Heart left ventricle (tissue), 16 donors: ENCODE data around the gene FTO. TPM values are rescaled to one million over a fixed set of nuclear protein-coding genes. Genes with fewer than 3 reads are reported as not detected.

Source experiments
- ATAC-seq, 4 donors: fragments of 200-7000 bp; cut with Tn5 transposase; one replicate each; pipeline ENCODE4 v1.9.1; 2020 to 2022; ENCODE audit warnings: moderate library complexity in 4 of 4, mild to moderate bottlenecking in 3 of 4, moderate number of reproducible peaks in 1 of 4
- DNase-seq, 5 donors: peaks; one replicate each; pipeline ENCODE4 v3.0.0-alpha.2; 2020
- H3K27ac ChIP-seq, 12 donors: fragments of 200-600 bp; sonication (generic) in 4 of 12; one replicate each; pipeline versions ENCODE4 v1.5.0 to v1.8.0; 2016 to 2022; ENCODE audit warnings: mild to moderate bottlenecking in 2 of 12
- H3K27me3 ChIP-seq, 9 donors: fragments of 200-600 bp; sonication (generic) in 2 of 9; one replicate each; pipeline versions ENCODE4 v1.5.1 to v1.8.0; 2016 to 2022; ENCODE audit warnings: mild to moderate bottlenecking in 3 of 9
- H3K36me3 ChIP-seq, 9 donors: fragments of 200-600 bp; sonication (generic) in 2 of 9; one replicate each; pipeline versions ENCODE4 v1.5.0 to v1.8.0; 2018 to 2022; ENCODE audit warnings: mild to moderate bottlenecking in 2 of 9
- H3K4me1 ChIP-seq, 12 donors: fragments of 200-600 bp; sonication (generic) in 4 of 12; one replicate each; pipeline versions ENCODE4 v1.5.0 to v1.8.0; 2016 to 2022; ENCODE audit warnings: mild to moderate bottlenecking in 3 of 12
- H3K4me3 ChIP-seq, 12 donors: fragments of 200-600 bp; sonication (generic) in 4 of 12; one replicate each; pipeline versions ENCODE4 v1.5.0 to v1.8.0; 2017 to 2022; ENCODE audit warnings: mild to moderate bottlenecking in 9 of 12, moderate library complexity in 4 of 12
- H3K9me3 ChIP-seq, 12 donors: fragments of 200-600 bp; sonication (generic) in 4 of 12; one replicate each; pipeline versions ENCODE4 v1.5.0 to v1.8.0; 2016 to 2022; ENCODE audit warnings: mild to moderate bottlenecking in 1 of 12
- POLR2A ChIP-seq, 2 donors: fragments of 450-650 bp; IDR thresholded peaks; one replicate each; pipeline ENCODE4 v1.6.1; 2017; ENCODE audit warnings: antibody characterized with exemption in 2 of 2, mild to moderate bottlenecking in 2 of 2, moderate library complexity in 2 of 2
- WGBS, 4 donors: extraction: QIAGEN DNeasy Blood & Tissue Kit in 2 of 4; methylation state at CpG; one replicate each; pipeline versions ENCODE4 v1.1.5 to v1.1.7; 2013 to 2018; 5-methylcytosine and 5-hydroxymethylcytosine counted together
- intact Hi-C, 10 donors: fragments of 100-400 bp; cut with DNase I; formaldehyde crosslinking; loops; one replicate each; pipeline versions ENCODE4 v1.11.1 to v1.14.2; 2022
- polyA plus RNA-seq, 2 donors: library from polyadenylated mRNA; stranded (reverse); fragments of 200-250 nt; gene quantifications; one replicate each; pipeline ENCODE4 v1.2.3, GENCODE V29; 2013
- total RNA-seq, 9 donors: library from RNA; depleted of rRNA in 2 of 9; stranded (reverse); fragments of >200 nt in 2 of 9; fragmentation: NEBNext Ultra II Directional in 3 of 9; extraction: Animal tissue kit (Norgen Biotek cat#: 25700) in 3 of 9; gene quantifications; one replicate each; pipeline versions ENCODE4 v1.1.0 to v1.2.4, GENCODE V29; 2016 to 2023
- TF ChIP-seq, protein P1 (sequence below), 12 donors: fragments of 200-600 bp; sonication (generic) in 4 of 12; IDR thresholded peaks; one replicate each; pipeline versions ENCODE4 v1.5.0 to v1.8.0; 2018 to 2022; ENCODE audit warnings: antibody characterized with exemption in 12 of 12, mild to moderate bottlenecking in 5 of 12
- donor health status: ischemic (EF 13 %, LVEDD 7.1; RV severe dilation, severe dysfunction).
- donor health status: healthy with polysubstance abuse.
- donor health status: DM: no; HTN: yes; CAD: no.
- donor health status: DM: no; HTN: no; CAD: no.
- donor health status: ischemic (EF 25% LVEDD 6.9; RV normal size, moderate dysfunction).
- donor health status: ischemic (EF 25% LVEDD 5.7; RV mildly dilated, moderate dysfunction).
- donor health status: healthy.
- donor health status: DM: yes; HTN: yes; CAD: no.
- donor health status: ischemic (EF 35%, LVEDD 5.7; RV mildly dilated, moderate dysfunction).
- donor health status: nonischemic (EF 11% LVEDD 7.7; RV severe dilation, severe dysfunction).
- donor health status: DM: yes; HTN: yes; CAD: no.
- donor health status: PGD.
- donor health status: ischemic (EF 29% LVEDD 5.4; RV normal size, mild dysfunction).
- donor health status: nonischemic (EF 23%, LVEDD 6.1; RV moderate dilation, normal function).

Gene FTO
- total and polyA plus RNA-seq, 11 donors, result 11.8 to 105 (median 86.8) TPM

DNA sequence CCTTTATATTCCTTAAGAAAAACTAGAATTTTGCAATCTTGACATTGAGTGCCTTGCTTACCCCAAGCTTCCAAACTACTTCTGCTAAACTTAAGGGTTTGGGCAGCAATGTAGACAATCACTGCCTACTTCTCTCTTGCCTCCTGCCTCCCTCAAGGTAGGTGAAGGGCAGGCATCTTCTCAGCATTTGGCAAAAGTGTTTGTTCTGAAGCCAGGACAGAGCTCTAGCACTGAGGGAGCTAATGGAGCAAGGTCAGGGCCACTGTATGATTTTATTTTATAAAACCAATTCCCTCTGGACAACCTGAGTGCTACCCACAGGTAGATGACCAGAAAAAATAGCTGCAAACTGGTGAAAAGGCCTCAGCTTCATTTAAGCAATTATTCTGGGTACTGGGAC lies 470.8 kb downstream of the FTO start:
- H3K9me3 ChIP-seq, result no peaks in the 10 kb centered on the region
- no peak overlapping the region for H3K4me3 ChIP-seq
- intact Hi-C loops, result no loop called here
- H3K27ac ChIP-seq, result no peak overlapping the region
- no peak for ATAC-seq
- H3K27me3 ChIP-seq, result peaks cover 0 to 17% (median 0%) of the 10 kb centered on the region in 9 donors
- H3K36me3 ChIP-seq, result no peaks in the 10 kb centered on the region
- no peak for DNase-seq
- H3K4me1 ChIP-seq, result peaks cover 0 to 18% (median 0%) of the 10 kb centered on the region in 12 donors
- TF ChIP-seq POLR2A (IDR thresholded peaks at IDR 0.05), result no peak
- TF ChIP-seq, protein P1, sequence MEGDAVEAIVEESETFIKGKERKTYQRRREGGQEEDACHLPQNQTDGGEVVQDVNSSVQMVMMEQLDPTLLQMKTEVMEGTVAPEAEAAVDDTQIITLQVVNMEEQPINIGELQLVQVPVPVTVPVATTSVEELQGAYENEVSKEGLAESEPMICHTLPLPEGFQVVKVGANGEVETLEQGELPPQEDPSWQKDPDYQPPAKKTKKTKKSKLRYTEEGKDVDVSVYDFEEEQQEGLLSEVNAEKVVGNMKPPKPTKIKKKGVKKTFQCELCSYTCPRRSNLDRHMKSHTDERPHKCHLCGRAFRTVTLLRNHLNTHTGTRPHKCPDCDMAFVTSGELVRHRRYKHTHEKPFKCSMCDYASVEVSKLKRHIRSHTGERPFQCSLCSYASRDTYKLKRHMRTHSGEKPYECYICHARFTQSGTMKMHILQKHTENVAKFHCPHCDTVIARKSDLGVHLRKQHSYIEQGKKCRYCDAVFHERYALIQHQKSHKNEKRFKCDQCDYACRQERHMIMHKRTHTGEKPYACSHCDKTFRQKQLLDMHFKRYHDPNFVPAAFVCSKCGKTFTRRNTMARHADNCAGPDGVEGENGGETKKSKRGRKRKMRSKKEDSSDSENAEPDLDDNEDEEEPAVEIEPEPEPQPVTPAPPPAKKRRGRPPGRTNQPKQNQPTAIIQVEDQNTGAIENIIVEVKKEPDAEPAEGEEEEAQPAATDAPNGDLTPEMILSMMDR (IDR thresholded peaks at IDR 0.05), result no peak

DNA sequence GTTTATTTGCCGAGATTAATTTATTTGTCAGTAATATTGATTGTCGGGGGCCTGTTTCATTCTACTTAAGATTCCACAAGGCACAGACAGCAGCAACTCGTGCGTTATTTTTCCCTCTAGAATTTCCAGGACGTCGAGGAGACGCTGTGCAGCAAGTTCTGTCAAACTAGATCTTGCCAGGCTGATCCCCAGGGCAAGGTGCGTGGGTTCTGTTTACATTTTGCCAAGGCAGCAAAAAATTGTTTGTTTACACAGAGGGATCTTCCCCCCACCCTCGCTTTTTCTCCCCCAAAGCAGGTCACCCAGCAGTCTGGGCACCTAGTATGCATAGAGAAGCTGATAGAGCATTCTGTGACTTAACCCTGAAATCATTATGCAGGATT lies 471.2 kb downstream of the FTO start:
- Histone ChIP-seq H3K9me3 (no peaks in the 10 kb centered on the region), H3K4me3 (peak overlapping the region in 1 of 12 donors; percentile 32), H3K36me3 (no peaks in the 10 kb centered on the region), H3K27me3 (peaks cover 0 to 17% (median 0%) of the 10 kb centered on the region in 9 donors), H3K27ac (no peak overlapping the region), H3K4me1 (peaks cover 0 to 18% (median 0%) of the 10 kb centered on the region in 12 donors)
- ATAC-seq (no peak), DNase-seq (no peak)
- WGBS, 4 donors, result 70 to 82% (median 76%) methylated on average over 9 of the region's 9 CpGs
- TF ChIP-seq, protein P1 (IDR thresholded peaks at IDR 0.05), result no peak
- TF ChIP-seq POLR2A (IDR thresholded peaks at IDR 0.05), result no peak
- intact Hi-C loops, result no loop called here

DNA sequence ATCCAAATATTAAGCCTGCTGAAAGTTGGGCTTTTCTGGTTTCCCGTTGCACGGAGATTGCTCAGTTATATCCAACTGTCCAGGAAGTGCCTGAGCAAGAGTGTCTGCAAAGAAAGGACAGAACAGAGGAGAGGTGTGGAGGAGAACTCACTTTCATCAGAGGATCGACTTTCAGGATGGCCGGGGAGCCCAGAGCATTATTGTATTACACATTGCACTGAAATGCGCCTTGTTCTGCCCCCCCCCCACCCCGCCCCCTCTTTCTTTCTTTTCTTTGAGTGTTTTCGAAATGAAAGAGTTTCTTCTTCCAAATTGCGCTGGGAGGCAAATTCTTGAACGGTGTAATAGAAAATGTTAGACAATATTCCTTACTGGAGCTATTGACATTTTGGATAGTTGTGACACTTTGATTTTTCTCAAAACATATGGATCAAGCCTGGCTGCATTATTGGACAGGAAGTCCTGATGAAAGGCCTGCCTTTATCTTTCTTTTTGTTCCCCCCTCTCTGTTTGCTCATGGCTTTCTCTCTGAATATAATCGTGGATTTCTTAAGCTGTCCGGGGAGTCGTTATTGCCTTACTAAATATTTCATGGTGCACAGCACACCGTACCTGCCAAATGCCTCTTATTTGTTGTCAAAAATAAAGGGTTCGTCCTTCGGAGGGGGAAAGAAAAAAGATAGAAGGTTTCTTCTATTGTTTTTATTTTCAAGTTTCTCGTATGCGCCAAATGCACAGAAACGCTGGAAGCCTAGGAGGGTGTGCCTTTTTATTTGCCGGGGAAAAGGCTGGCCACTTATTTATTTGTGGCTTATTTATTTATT lies 471.8 kb downstream of the FTO start:
- no peaks in the 10 kb centered on the region for H3K9me3 ChIP-seq

DNA sequence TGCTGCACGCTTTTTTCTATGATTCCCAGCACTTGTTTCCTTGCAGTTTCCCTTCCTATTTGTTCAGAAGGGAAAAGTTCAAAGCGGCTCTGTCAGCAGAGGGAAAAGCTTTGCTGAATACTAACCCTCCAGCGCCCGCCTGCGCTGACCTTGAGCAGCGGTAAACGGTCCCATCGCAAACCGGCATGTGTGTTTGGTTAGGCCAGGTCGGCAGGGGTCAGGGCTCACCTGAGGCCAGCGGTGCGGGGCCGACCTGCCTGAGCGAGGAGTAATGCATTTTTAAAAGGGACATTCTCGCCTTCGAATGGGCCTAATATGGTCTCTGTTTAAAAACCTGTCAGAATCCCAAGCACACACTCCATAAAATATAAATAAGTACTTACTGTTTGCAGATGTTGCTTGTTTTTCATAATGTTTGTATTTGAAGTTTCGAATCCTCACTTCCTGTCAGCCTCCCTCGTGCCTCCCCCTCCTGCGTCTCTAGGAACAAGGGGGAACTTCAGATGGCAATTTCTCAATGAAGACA lies 472.5 kb downstream of the FTO start:
- H3K4me1 ChIP-seq, result peaks cover 0 to 18% (median 0%) of the 10 kb centered on the region in 12 donors
- 54 to 61% (median 59%) methylated on average over 19 of the region's 19 CpGs for WGBS, 4 donors
- peak overlapping the region in 1 of 12 donors; percentile 26 for H3K4me3 ChIP-seq
- no peak overlapping the region for H3K27ac ChIP-seq
- intact Hi-C loops, result no loop called here
- no peak for DNase-seq
- ATAC-seq, result no peak
- no peak for TF ChIP-seq POLR2A (IDR thresholded peaks at IDR 0.05)
- TF ChIP-seq, protein P1 (IDR thresholded peaks at IDR 0.05), result no peak
- H3K9me3 ChIP-seq, result no peaks in the 10 kb centered on the region
- H3K27me3 ChIP-seq, result peaks cover 0 to 17% (median 0%) of the 10 kb centered on the region in 9 donors
- no peaks in the 10 kb centered on the region for H3K36me3 ChIP-seq

More for the DNA sequence above, 471.8 kb downstream of the FTO start:
- no peak for TF ChIP-seq POLR2A (IDR thresholded peaks at IDR 0.05)
- TF ChIP-seq, protein P1 (IDR thresholded peaks at IDR 0.05), result no peak
- DNase-seq (no peak), ATAC-seq (no peak)
- peaks cover 0 to 17% (median 0%) of the 10 kb centered on the region in 9 donors for H3K27me3 ChIP-seq
- no peak overlapping the region for H3K27ac ChIP-seq
- peak overlapping the region in 3 of 12 donors; percentile 26 to 32 (median 29) for H3K4me3 ChIP-seq
- peaks cover 0 to 18% (median 0%) of the 10 kb centered on the region in 12 donors for H3K4me1 ChIP-seq
- intact Hi-C loops, result no loop called here
- H3K36me3 ChIP-seq, result no peaks in the 10 kb centered on the region
- 60 to 66% (median 61%) methylated on average over 19 of the region's 19 CpGs for WGBS, 4 donors
